Thoracic aorta (tissue), 2 donors: ENCODE measurements around the gene RGMB. TPM values are rescaled to one million over a fixed set of nuclear protein-coding genes. Genes with fewer than 3 reads are reported as not detected.
"Not testable (repeated sequence)": the region's sequence is repeated elsewhere in the genome, so short reads cannot be mapped to it uniquely, and the experiment has no call there.

Experiments
- ATAC-seq: fragments of 150-250 bp; one replicate; pipeline ENCODE4 v1.8.0; 2017; ENCODE audit warnings: low read depth; ENCODE audit not compliant: insufficient number of reproducible peaks, low FRiP score
- DNase-seq: peaks from one replicate; pipeline ENCODE4 v3.0.0-alpha.2; 2020; ENCODE audit warnings: low spot score
- H3K27ac ChIP-seq, 2 donors: fragments of 200-600 bp; sonication (generic); 1 replicate in 1 of 2; 2 replicates in 1 of 2; pipeline ENCODE4 v1.5.1; 2016; ENCODE audit warnings: mild to moderate bottlenecking in 2 of 2, moderate library complexity in 2 of 2
- H3K27me3 ChIP-seq: fragments of 200-600 bp; sonication (generic); replicated peaks from 2 replicates; pipeline ENCODE4 v1.6.0; 2016; ENCODE audit warnings: mild to moderate bottlenecking; ENCODE audit not compliant: insufficient read depth
- H3K36me3 ChIP-seq: fragments of 200-600 bp; sonication (generic); one replicate; pipeline ENCODE4 v1.5.1; 2016
- H3K4me1 ChIP-seq, 2 donors: fragments of 200-600 bp; sonication (generic); 1 replicate in 1 of 2; 2 replicates in 1 of 2; pipeline versions ENCODE4 v1.5.1 to v1.6.0; 2016; ENCODE audit warnings: low read depth in 2 of 2, mild to moderate bottlenecking in 1 of 2; ENCODE audit not compliant: control insufficient read depth in 1 of 2
- H3K4me3 ChIP-seq: fragments of 200-600 bp; sonication (generic); 2 replicates; pipeline ENCODE4 v1.5.1; 2016; ENCODE audit warnings: mild to moderate bottlenecking
- H3K9me3 ChIP-seq: fragments of 200-600 bp; sonication (generic); 2 replicates; pipeline ENCODE4 v1.5.1; 2016
- total RNA-seq, 2 donors: library from RNA; depleted of rRNA; stranded (reverse); fragments of >200 nt; gene quantifications; one replicate each; pipeline versions ENCODE4 v1.1.0 to v1.2.3, GENCODE V29; 2016
- TF ChIP-seq, protein P1 (sequence below): fragments of 200-600 bp; sonication (generic); IDR thresholded peaks from one replicate; pipeline ENCODE4 v1.5.1; 2019; ENCODE audit warnings: antibody characterized with exemption

RGMB gene
- total RNA-seq, 2 donors from 2014 or later: 11.9 to 23.1 TPM

DNA sequence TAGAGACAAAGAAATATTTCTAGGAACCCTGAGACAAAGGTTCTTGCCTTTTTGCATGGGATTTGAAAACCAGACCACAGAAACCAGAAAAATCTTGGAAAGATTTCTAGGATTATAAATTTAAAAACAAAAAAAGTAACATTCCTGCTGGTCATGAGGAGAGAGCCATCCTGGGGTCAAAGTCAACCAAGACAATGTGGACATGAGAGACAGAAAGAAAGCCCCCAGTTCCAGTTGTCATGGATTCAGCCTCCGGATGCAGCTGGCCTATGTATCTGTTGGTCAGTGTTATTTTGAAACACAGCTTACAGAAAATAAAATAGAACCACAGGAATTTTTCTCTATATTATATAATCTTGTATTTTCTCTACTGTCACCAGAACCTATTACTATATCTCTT, 24.4 kb upstream of the RGMB start:
- Histone ChIP-seq H3K9me3 (peaks cover 2% of the 10 kb centered on the region), H3K27me3 (no peaks in the 10 kb centered on the region), H3K4me1 (no peaks in the 10 kb centered on the region), H3K27ac (no peak overlapping the region), H3K4me3 (no peak overlapping the region), H3K36me3 (no peaks in the 10 kb centered on the region)
- DNase-seq (no peak), ATAC-seq (no peak)
- TF ChIP-seq, protein P1, sequence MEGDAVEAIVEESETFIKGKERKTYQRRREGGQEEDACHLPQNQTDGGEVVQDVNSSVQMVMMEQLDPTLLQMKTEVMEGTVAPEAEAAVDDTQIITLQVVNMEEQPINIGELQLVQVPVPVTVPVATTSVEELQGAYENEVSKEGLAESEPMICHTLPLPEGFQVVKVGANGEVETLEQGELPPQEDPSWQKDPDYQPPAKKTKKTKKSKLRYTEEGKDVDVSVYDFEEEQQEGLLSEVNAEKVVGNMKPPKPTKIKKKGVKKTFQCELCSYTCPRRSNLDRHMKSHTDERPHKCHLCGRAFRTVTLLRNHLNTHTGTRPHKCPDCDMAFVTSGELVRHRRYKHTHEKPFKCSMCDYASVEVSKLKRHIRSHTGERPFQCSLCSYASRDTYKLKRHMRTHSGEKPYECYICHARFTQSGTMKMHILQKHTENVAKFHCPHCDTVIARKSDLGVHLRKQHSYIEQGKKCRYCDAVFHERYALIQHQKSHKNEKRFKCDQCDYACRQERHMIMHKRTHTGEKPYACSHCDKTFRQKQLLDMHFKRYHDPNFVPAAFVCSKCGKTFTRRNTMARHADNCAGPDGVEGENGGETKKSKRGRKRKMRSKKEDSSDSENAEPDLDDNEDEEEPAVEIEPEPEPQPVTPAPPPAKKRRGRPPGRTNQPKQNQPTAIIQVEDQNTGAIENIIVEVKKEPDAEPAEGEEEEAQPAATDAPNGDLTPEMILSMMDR: no peak

DNA sequence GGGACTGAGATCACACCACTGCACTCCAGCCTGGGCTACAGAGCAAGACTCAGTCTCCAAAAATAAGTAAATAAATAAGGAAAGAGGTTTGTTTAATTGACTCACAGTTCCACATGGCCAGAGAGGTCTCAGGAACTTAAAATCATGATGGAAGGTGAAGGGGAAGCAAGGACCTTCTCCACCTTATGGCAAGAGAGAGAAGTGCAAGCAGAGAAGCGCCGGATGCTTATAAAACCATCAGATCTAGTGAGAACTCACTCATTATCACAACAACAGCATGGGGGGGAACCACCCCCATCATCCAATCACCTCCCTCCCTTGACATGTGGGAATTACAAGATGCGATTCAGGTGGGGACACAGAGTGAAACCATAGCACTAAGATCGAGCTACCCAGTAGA, 22.8 kb upstream of the RGMB start:
- TF ChIP-seq, protein P1: no peak
- H3K27ac ChIP-seq: no peak overlapping the region
- no peaks in the 10 kb centered on the region for H3K4me1 ChIP-seq
- H3K9me3 ChIP-seq: peaks cover 2% of the 10 kb centered on the region
- no peaks in the 10 kb centered on the region for H3K27me3 ChIP-seq
- ATAC-seq (no peak), DNase-seq (no peak)
- H3K36me3 ChIP-seq: no peaks in the 10 kb centered on the region
- no peak overlapping the region for H3K4me3 ChIP-seq

DNA sequence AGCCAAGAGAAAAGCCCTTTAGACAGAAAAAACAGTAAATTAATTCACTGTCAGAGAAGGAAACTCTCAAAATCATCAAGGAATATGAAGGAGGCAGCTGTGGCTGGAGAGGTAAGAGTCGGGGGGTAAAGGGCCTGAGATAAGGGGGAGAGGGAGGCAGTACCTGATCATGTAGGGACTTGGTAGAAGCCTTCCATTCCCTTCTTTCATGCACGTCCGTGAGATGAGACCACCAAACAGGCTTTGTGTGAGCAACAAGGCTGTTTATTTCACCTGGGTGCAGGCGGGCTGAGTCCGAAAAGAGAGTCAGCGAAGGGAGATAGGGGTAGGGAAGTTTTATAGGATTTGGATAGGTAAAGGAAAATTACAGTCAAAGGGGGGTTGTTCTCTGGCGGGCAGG, 21.1 kb upstream of the RGMB start:
- ATAC-seq, H3K36me3 ChIP-seq, H3K4me3 ChIP-seq, H3K4me1 ChIP-seq, H3K27me3 ChIP-seq, H3K27ac ChIP-seq, DNase-seq, H3K9me3 ChIP-seq: not testable (repeated sequence)

DNA sequence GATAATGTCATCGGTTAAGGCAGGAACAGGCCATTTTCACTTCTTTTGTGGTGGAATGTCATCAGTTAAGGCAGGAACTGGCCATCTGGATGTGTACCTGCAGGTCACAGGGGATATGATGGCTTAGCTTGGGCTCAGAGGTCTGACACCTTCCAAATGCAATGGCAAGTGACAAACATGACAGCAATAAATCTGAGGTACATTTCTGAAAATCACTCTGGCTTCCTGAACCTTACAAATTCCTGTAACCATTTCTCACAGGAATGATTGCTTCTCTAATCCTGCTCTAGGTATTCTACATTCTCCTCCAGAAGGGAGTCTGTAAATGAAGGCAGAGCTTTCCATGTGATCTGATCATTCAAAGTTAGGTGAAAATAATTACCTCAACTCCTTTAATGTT, 20.7 kb upstream of the RGMB start:
- not testable (repeated sequence) for ATAC-seq, H3K27me3 ChIP-seq, DNase-seq, H3K9me3 ChIP-seq, H3K4me3 ChIP-seq, H3K4me1 ChIP-seq, H3K27ac ChIP-seq, H3K36me3 ChIP-seq

DNA sequence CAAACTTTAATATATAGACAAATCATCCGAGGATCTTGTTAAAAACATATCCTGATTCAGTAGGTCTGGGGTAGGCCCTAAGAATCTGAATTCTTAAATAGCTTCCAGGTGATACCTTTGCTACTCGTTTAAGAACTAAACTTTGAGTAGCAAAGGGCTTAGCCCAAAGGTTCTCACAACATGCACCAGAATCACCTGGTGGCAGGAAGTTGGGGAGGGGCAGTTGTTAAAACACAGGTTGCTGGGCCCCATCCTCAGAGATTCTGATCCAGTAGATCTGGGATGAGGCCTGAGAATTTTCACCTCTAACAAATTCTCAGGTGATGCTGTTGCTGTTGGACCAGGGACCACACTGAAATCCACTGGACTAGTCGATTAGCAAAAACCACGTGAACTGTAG, 20.0 kb upstream of the RGMB start:
- no peaks in the 10 kb centered on the region for H3K4me1 ChIP-seq
- H3K36me3 ChIP-seq: no peaks in the 10 kb centered on the region
- no peak for DNase-seq
- H3K9me3 ChIP-seq: no peaks in the 10 kb centered on the region
- TF ChIP-seq, protein P1: no peak
- no peak overlapping the region for H3K27ac ChIP-seq
- no peak overlapping the region for H3K4me3 ChIP-seq
- ATAC-seq: no peak
- no peaks in the 10 kb centered on the region for H3K27me3 ChIP-seq

DNA sequence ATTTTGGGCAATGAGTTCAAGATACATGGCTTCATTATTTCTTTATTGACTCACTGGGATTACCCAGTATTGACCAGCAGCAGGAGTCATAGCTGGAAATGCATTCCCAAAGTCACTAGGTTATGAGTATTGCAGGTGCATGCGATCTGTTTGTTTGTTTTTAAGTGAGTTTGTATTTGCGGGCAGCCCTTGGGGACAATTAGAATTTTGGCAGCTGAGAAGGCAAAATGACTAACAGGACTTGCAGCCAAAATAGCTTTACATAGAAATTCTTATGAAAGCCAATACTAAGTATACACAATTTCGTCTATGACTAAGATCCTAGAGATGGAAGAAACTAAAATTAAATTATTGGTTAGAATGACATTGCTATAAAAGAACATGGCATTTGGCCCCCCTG, 18.1 kb upstream of the RGMB start:
- Histone ChIP-seq H3K27me3 (no peaks in the 10 kb centered on the region), H3K4me1 (no peaks in the 10 kb centered on the region), H3K4me3 (no peak overlapping the region), H3K27ac (no peak overlapping the region), H3K9me3 (no peaks in the 10 kb centered on the region), H3K36me3 (no peaks in the 10 kb centered on the region)
- TF ChIP-seq, protein P1: no peak
- no peak for ATAC-seq
- DNase-seq: no peak
